Measurements from ENCODE around the gene LMAN2. TPM values are rescaled to one million over a fixed set of nuclear protein-coding genes. Genes with fewer than 3 reads are reported as not detected.

The LMAN2 gene
- total RNA-seq, 2 experiments from 2014 or later, result 116 to 144 TPM

- Histone ChIP-seq H4K20me1 (ENCODE audit: insufficient read depth, low read length) (peaks cover 11% of the 10 kb centered on the region; the same call in 1 of the 2 replicates), H3K4me1 (ENCODE audit: insufficient read depth, low read length, poor library complexity, severe bottlenecking) (peaks cover 37% of the 10 kb centered on the region), H3K4me2 (ENCODE audit: low read length) (peak overlapping the region; percentile 98), H3K79me2 (ENCODE audit: insufficient read depth, low read depth, low read length) (peaks cover 61% of the 10 kb centered on the region), H3K9me2 (ENCODE audit: insufficient read depth, low read length) (no peaks in the 10 kb centered on the region), H2AFZ (ENCODE audit: low read length) (no peak overlapping the region), H3K9me3 (ENCODE audit: low read length) (no peaks in the 10 kb centered on the region), H3K27ac (ENCODE audit: low read depth, low read length, poor library complexity, severe bottlenecking) (no peak overlapping the region), H3K36me3 (ENCODE audit: insufficient read depth, low read length) (peaks cover 43% of the 10 kb centered on the region), H3K4me3 (ENCODE audit: low read depth, low read length, poor library complexity, severe bottlenecking) (peak overlapping the region; percentile 90)
- TF ChIP-seq CTCF (conservative IDR thresholded peaks at IDR 0.05; ENCODE audit: low read length), result no peak
- no peak for TF ChIP-seq EZH2phosphoT487 (IDR thresholded peaks at IDR 0.05; ENCODE audit: borderline replicate concordance, low read depth, low read length)
- no TSS peak for BruUV-seq (replicated peaks)
- intact Hi-C loops (cut with micrococcal nuclease; ENCODE audit: unreplicated experiment), result no loop called here
- CTCF ChIA-PET (ENCODE audit: unreplicated experiment), result no interaction called here
- POLR2A ChIA-PET, result interaction anchor here (0.7 to 5.4 kb wide), 3 partner anchors 12 to 78 kb away, joined by 3 to 35 read pairs (median 5); no protein-coding TSS in a partner anchor
- no peak for DNase-seq (ENCODE audit: low spot score)
These were observed 2.2 kb downstream of the LMAN2 start for GRCh38 chr5:177349362-177349647.

GRCh38 chr5:177347699-177348098, 3.8 kb downstream of the LMAN2 start:
- CTCF ChIA-PET (ENCODE audit: unreplicated experiment), result no interaction called here
- peaks cover 58% of the 10 kb centered on the region for H3K36me3 ChIP-seq (ENCODE audit: insufficient read depth, low read length)
- peaks cover 37% of the 10 kb centered on the region for H3K4me1 ChIP-seq (ENCODE audit: insufficient read depth, low read length, poor library complexity, severe bottlenecking)
- POLR2A ChIA-PET, result no interaction called here
- H2AFZ ChIP-seq (ENCODE audit: low read length), result no peak overlapping the region
- no TSS peak for BruUV-seq (replicated peaks)
- peaks cover 78% of the 10 kb centered on the region for H3K79me2 ChIP-seq (ENCODE audit: insufficient read depth, low read depth, low read length)
- H3K9me2 ChIP-seq (ENCODE audit: insufficient read depth, low read length), result no peaks in the 10 kb centered on the region
- no peak for TF ChIP-seq EZH2phosphoT487 (IDR thresholded peaks at IDR 0.05; ENCODE audit: borderline replicate concordance, low read depth, low read length)
- TF ChIP-seq CTCF (conservative IDR thresholded peaks at IDR 0.05; ENCODE audit: low read length), result no peak
- no peak overlapping the region for H3K27ac ChIP-seq (ENCODE audit: low read depth, low read length, poor library complexity, severe bottlenecking)
- no peak for DNase-seq (ENCODE audit: low spot score)
- H3K4me2 ChIP-seq (ENCODE audit: low read length), result peak overlapping the region; percentile 8
- no peak overlapping the region for H3K4me3 ChIP-seq (ENCODE audit: low read depth, low read length, poor library complexity, severe bottlenecking)
- H4K20me1 ChIP-seq (ENCODE audit: insufficient read depth, low read length), result peaks cover 11% of the 10 kb centered on the region; the same call in 1 of the 2 replicates
- H3K9me3 ChIP-seq (ENCODE audit: low read length), result no peaks in the 10 kb centered on the region
- intact Hi-C loops (cut with micrococcal nuclease; ENCODE audit: unreplicated experiment), result no loop called here

GRCh38 chr5:177346820-177347219, 4.6 kb downstream of the LMAN2 start:
- Histone ChIP-seq H3K9me3 (ENCODE audit: low read length) (no peaks in the 10 kb centered on the region), H3K27ac (ENCODE audit: low read depth, low read length, poor library complexity, severe bottlenecking) (no peak overlapping the region), H2AFZ (ENCODE audit: low read length) (no peak overlapping the region), H3K79me2 (ENCODE audit: insufficient read depth, low read depth, low read length) (peaks cover 86% of the 10 kb centered on the region), H3K36me3 (ENCODE audit: insufficient read depth, low read length) (peaks cover 67% of the 10 kb centered on the region), H3K4me2 (ENCODE audit: low read length) (no peak overlapping the region), H3K4me3 (ENCODE audit: low read depth, low read length, poor library complexity, severe bottlenecking) (no peak overlapping the region), H3K4me1 (ENCODE audit: insufficient read depth, low read length, poor library complexity, severe bottlenecking) (peaks cover 33% of the 10 kb centered on the region), H4K20me1 (ENCODE audit: insufficient read depth, low read length) (peaks cover 11% of the 10 kb centered on the region; the same call in 1 of the 2 replicates), H3K9me2 (ENCODE audit: insufficient read depth, low read length) (no peaks in the 10 kb centered on the region)
- intact Hi-C loops (cut with micrococcal nuclease; ENCODE audit: unreplicated experiment), result no loop called here
- ChIA-PET POLR2A (interaction anchor here (1.0 to 2.1 kb wide), 3 partner anchors 10 to 43 kb away, joined by 3 to 6 read pairs (median 3); no protein-coding TSS in a partner anchor), CTCF (ENCODE audit: unreplicated experiment) (no interaction called here)
- TF ChIP-seq CTCF (conservative IDR thresholded peaks at IDR 0.05; ENCODE audit: low read length) (no peak), EZH2phosphoT487 (IDR thresholded peaks at IDR 0.05; ENCODE audit: borderline replicate concordance, low read depth, low read length) (no peak)
- DNase-seq (ENCODE audit: low spot score), result no peak
- no TSS peak for BruUV-seq (replicated peaks)

Data from OCI-LY7 (cell line).